ENCODE data around the gene TGFBR1.

TGFBR1 gene

DNA sequence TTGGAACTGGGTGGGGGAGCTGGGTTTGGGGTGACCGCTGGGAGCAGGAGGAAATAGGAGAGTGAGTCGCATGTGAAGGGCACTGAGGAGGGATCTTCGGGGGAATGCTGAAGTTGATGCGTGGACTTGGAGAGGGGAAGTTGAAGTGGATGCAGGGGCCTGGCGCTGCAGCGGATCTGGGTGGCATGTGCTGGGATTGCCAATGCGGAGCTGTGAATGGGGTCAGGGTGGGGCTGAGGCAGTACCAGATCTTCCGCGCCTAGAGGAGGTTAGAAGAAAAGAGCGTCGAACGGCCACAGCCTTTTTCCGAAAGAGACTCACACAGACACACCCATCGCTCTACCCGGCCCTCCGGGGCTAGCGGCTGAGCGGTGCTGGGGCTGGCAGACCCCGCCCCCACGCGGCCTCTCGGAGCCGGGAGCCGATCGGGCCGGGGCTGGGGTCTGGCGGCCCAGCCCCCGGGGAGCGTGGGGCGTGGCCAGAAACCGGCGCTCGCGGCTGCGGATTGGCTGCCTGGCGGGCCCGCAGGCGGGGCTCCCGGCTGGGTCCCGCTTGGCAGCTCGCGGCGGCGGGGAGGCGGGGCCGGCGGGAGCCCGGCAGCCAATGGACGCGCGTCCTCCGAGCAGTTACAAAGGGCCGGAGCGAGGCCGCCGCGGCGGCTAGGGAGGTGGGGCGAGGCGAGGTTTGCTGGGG, at the start of gene TGFBR1:
TSS of gene TGFBR1 (plus strand) at position 655 of the 693 bp plus-strand sequence. CDS start 93 bp downstream, outside the sequence.
- DNase-seq (ENCODE audit: low read depth in 2 of 2), result peak; percentile 89 to 93

DNA sequence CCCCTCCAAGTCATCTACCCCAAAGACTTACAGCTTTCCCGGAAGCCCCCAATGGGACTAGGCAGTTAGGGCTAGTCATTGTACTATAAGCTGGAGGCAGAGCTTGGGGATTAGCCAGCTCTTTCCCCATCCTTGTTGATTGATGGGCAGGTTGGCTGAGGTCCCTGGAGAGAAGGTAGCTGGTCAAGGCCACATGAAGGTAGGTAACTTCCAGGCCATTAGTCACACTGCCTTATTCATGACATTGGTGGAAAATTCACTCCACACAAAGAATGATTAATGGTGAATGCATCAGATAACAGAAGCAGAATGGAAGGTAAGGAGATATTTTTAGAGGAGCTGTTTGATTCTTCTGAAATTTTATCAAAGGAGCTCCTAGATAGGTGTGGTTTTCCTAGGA, 49.5 kb upstream of the TGFBR1 start:
- no peak for DNase-seq (ENCODE audit: low read depth in 2 of 2)

DNA sequence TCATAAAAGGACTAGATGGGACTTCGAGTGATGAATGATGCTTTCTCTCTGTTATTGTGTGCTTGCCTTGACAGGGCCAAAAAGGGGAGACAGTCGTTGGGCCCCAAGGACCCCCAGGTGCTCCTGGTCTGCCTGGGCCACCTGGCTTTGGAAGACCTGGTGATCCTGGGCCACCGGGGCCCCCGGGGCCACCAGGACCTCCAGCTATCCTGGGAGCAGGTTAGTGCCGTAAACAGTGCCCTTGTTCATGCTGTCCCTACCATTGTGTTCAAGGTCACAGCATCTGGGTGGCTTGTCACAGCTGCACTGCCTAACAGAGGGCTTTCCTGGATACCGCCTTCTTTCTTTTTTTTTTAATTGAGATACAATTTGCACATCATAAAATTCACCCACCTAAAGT, 48.7 kb upstream of the TGFBR1 start:
- no peak for DNase-seq (ENCODE audit: low read depth in 2 of 2)

DNA sequence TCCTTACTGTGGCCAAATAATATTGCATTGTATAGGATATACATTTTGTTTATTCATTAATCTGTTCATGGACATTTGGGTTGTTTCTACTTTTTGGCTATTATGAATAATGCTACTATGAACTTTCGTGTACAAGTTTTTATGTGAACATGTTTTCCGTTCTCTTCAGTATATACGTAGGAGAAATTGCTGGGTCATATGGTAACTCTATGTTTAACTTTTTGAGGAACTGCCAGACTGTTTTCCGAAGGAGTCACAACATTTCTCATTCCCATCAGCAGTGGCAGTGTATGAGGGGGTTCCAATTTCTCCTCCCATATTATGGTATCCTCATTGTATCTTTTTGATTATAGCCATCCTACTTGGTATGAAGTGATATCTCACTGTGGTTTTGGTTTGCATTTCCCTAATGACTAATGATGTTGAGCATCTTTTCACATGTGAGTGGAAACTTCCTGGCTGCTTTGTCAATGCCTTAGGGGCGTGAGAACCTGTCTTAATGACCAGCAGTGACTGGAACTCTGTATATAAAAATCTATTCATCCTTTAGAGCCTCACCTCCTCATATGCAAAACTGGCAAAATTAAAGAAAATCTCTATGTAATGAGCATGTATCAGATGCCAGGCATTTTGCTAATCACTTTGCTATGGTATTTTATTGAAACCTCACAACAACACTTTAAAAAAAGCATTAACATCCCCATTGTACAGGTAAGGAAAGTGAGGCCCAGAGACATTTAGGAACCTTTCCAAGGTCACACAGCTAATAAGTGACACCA, 47.8 kb upstream of the TGFBR1 start:
- DNase-seq (ENCODE audit: low read depth in 2 of 2), result no peak

- DNase-seq (ENCODE audit: low read depth in 2 of 2), result peak; percentile 34 to 47
These were observed 47.0 kb upstream of the TGFBR1 start for GRCh38 chr9:99057665-99058625.

DNA sequence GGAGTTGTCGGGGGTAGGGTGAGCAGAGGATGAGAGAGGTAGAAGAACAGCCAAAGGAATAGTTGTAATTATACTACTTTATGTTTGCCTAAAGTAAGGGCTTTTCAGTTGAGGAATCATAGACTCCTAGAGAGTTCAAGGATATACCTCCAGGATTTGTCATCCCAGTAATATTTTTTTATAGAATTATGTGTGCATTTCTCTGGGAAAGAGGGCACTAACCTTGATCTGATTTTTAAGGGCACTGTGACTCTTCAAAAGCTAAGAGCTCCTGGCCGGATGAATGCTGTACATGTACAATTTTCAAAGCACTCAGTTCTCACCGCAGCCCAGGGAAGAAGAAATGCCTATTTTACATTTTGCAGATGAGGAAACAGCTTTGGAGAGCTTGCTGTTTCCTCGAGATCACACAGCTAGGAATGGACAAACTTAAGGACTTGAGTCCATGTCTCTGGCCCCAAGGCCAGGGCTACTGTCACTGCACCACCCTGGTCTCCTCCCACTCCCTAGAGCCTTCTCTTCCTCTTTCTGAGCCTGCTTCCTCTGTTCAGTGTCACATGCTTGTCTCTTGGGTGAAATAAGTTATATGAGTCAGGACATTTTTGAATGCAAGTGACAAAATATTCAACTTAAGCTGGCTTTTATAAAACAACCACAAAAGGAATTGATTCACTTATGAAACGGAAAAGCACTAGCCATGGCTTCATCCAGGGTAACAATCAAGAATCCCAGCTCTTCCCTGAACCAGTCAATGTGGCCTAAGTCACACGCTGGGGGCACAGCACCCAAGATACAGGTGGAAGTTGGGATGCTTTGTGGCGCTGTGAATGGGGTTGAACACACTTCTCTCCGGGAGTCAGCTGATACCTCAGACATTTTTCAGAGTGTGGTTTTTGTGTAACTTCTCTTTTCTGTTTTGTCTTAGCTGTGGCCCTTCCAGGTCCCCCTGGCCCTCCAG, 45.7 kb upstream of the TGFBR1 start:
- DNase-seq (ENCODE audit: low read depth in 2 of 2), result no peak

DNA sequence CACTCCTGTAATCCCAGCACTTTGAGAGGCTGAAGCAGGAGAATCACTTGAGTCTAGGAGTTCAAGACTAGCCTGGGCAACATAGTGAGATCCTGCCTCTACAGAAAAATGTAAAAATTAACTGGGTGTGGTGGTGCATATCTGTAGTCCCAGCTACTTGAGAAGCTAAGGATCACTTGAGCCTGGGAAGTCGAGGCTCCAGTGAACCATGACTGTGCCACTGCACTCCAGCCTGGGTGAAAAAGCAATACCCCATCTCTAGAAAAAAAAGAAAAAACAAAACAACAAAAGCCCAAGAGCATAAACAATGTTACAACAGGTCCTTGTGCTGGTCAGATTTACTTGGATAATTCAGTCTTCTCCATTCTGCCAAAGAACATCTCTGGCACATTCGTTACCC, 44.3 kb upstream of the TGFBR1 start:
- DNase-seq (ENCODE audit: low read depth in 2 of 2), result no peak

- no peak for DNase-seq (ENCODE audit: low read depth in 2 of 2)
These were observed 42.4 kb upstream of the TGFBR1 start for GRCh38 chr9:99062549-99062948.

DNA sequence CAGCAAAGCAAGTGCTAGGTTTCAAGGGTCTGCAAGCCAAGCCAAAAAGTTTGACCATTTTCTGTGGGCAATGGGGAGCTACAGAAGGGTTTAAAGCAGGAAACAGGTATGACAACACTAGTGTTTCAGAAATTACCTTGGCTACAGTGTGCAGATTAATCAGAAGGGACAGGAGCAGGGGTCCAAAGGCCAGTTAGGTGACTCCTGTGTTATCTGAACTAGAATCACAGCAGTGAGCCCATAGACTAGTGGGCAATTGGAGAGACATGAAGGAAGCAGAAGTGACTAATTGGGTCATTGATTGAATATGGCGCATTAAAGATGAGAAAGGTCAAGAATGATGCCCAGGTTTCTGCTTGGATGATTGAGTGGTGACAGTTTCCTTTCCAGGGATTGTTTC, 41.4 kb upstream of the TGFBR1 start:
- no peak for DNase-seq (ENCODE audit: low read depth in 2 of 2)

DNA sequence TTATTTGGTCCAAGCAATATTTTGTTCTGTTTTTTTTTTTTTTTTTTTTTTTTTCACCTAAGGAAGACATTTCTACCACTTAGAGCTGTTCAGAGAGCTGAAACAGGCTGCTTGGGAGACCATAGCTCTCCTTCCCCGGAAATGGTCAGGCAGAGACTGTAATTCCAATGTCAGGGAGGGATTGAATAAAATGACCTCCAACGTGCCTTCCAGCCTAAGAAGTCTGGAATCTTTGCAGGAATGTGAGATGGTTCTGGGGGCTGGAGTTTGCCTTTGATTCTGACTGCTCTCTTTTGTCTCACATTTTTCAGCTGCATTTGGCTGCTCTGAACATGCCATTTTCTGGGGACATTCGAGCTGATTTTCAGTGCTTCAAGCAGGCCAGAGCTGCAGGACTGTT, 38.3 kb upstream of the TGFBR1 start:
- no peak for DNase-seq (ENCODE audit: low read depth in 2 of 2)

GRCh38 chr9:99069075-99069474, 35.8 kb upstream of the TGFBR1 start:
- DNase-seq (ENCODE audit: low read depth in 2 of 2), result no peak

DNA sequence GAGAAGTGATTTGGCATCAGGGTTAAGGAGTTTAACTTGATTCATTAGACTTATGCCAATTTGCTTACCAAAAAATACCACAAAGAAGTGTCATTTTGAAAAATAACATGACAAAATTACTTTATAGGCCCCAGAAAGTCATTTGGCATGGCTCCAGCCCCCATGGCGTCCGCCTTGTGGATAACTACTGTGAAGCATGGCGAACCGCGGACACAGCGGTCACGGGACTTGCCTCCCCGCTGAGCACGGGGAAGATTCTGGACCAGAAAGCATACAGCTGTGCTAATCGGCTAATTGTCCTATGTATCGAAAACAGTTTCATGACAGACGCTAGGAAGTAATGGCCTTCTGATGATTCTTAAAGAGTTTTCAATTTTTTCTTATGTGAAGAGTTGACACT, 35.4 kb upstream of the TGFBR1 start:
- no peak for DNase-seq (ENCODE audit: low read depth in 2 of 2)

DNA sequence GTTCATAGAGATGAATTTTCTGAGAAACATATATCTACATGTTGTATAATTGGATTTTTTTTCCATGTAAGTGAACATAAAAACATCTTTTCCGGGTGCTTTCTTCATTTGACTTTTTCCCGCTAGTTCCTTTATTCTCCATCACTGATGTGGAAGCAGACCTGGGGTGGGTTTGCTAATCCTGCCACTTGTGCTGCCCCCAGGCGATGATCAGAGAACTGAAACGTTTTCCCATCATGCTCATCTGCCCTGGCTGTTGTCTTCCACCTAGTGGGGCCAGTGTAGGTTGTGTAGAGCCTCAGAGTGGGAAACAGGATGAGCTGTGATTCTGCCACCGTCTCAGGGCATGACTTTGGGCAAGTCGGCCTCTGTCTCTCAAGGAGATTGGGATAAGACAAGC, 34.2 kb upstream of the TGFBR1 start:
- no peak for DNase-seq (ENCODE audit: low read depth in 2 of 2)

- no peak for DNase-seq (ENCODE audit: low read depth in 2 of 2)
These were observed 33.4 kb upstream of the TGFBR1 start for GRCh38 chr9:99071313-99072039.

GRCh38 chr9:99072040-99072394, 32.9 kb upstream of the TGFBR1 start:
- DNase-seq (ENCODE audit: low read depth in 2 of 2), result no peak

DNA sequence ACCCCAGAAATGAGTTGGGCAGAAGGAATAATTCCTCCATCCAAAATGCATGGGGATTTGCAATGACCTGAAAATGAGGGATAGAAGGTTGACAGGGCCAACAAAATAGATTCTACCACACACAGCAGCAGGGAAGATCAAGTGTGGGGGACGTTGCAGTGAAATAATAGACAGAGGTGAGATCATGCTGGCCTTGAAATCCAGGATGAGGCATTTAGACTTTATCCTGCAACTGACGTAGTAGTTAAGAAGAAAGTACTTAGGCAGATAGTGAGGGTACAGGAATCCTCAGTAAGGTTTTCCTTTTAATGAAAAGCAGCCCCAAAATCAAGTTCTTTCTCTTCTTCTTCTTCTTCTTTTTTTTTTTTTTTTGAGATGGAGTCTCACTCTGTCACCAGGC, 31.6 kb upstream of the TGFBR1 start:
- no peak for DNase-seq (ENCODE audit: low read depth in 2 of 2)

DNA sequence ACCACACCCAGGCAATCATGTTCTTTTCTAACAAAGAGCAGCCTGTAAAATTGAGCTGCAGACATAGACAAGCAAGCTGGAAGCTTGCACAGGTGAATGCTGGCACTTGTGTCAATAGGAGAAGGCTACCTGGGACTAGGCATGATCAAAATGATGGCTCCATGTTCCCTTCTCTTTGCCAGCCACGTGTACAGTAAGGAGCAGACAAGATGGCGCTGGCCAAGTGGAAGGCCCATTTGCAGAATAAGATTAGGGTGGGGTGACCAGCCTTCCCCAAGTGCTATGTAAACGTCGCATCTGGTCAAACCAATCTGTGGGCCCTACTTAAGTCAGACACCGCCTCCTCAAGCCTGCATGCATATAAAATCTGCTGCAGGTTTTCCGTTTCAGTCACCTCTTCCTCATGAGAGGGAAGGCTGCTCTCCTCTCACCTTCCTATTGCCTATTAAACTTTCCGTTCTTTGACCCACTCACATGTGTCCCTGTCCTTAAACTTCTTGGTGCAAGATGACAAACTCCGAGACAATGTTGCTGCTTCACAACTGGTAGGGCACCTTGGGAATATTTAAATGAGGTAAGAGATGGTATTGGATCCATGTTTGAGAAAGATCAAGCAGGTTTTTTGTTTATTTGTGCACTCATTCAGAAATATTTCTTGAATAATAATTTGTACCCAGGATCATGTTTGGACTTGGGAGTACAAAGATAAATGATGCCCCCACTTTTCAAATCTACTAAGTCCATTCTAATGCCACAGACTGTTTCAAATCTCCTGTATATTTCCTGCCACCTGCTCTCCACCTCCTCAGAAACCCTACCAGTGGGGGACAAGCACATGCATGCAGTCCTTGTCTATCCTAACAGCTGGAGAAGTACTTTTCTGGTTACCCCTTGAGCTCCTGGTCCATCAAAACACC, 30.7 kb upstream of the TGFBR1 start:
- DNase-seq (ENCODE audit: low read depth in 2 of 2), result no peak

- no peak for DNase-seq (ENCODE audit: low read depth in 2 of 2)
These were observed 30.0 kb upstream of the TGFBR1 start for GRCh38 chr9:99074902-99075245.

- no peak for DNase-seq (ENCODE audit: low read depth in 2 of 2)
These were observed 29.5 kb upstream of the TGFBR1 start for GRCh38 chr9:99075246-99075912.
